ENCODE measurements around the gene RBM47.

The RBM47 gene

GRCh38 chr4:40622913-40623312, 6.8 kb downstream of the RBM47 start:
- no peak for FAIRE-seq

GRCh38 chr4:40621592-40622512, 7.8 kb downstream of the RBM47 start:
- no peak for FAIRE-seq

- FAIRE-seq = no peak
These were observed 8.5 kb downstream of the RBM47 start for GRCh38 chr4:40621229-40621591.

- no peak for FAIRE-seq
These were observed 10.1 kb downstream of the RBM47 start for GRCh38 chr4:40619600-40619999.

GRCh38 chr4:40617872-40618271, 11.8 kb downstream of the RBM47 start:
- no peak for FAIRE-seq

GRCh38 chr4:40614031-40614430, 15.6 kb downstream of the RBM47 start:
- no peak for FAIRE-seq

GRCh38 chr4:40613456-40613855, 16.2 kb downstream of the RBM47 start:
- no peak for FAIRE-seq

GRCh38 chr4:40612831-40613230, 16.8 kb downstream of the RBM47 start:
- no peak for FAIRE-seq

- no peak for FAIRE-seq
These were observed 17.4 kb downstream of the RBM47 start for GRCh38 chr4:40612283-40612682.

- FAIRE-seq = no peak
These were observed 21.0 kb downstream of the RBM47 start for GRCh38 chr4:40608628-40609027.

- FAIRE-seq = no peak
These were observed 22.4 kb downstream of the RBM47 start for GRCh38 chr4:40607221-40607620.

- FAIRE-seq = no peak
These were observed 23.4 kb downstream of the RBM47 start for GRCh38 chr4:40606239-40606767.

GRCh38 chr4:40603281-40603680, 26.4 kb downstream of the RBM47 start:
- FAIRE-seq = no peak

GRCh38 chr4:40601641-40602040, 28.0 kb downstream of the RBM47 start:
- FAIRE-seq = no peak

GRCh38 chr4:40600850-40601249, 28.8 kb downstream of the RBM47 start:
- FAIRE-seq = no peak

- FAIRE-seq = no peak
These were observed 30.2 kb downstream of the RBM47 start for GRCh38 chr4:40599431-40599830.

- no peak for FAIRE-seq
These were observed 33.1 kb downstream of the RBM47 start for GRCh38 chr4:40596522-40596921.

GRCh38 chr4:40595981-40596380, 33.7 kb downstream of the RBM47 start:
- FAIRE-seq = no peak

- FAIRE-seq = no peak
These were observed 35.1 kb downstream of the RBM47 start for GRCh38 chr4:40594261-40595178.

GRCh38 chr4:40592034-40592433, 37.6 kb downstream of the RBM47 start:
- no peak for FAIRE-seq

- FAIRE-seq = no peak
These were observed 41.8 kb downstream of the RBM47 start for GRCh38 chr4:40587826-40588225.

- no peak for FAIRE-seq
These were observed 42.3 kb downstream of the RBM47 start for GRCh38 chr4:40587351-40587750.

- FAIRE-seq = no peak
These were observed 42.9 kb downstream of the RBM47 start for GRCh38 chr4:40586729-40587128.

Measured in endometrium (tissue), 2 donors.